OCI-M2 (cell line): Measurements from ENCODE around the gene AGFG2.
A peak's percentile ranks its signal among the peaks of the same experiment; 100 is the strongest.
"Not testable (repeated sequence)": the region's sequence is repeated elsewhere in the genome, so short reads cannot be mapped to it uniquely, and the experiment has no call there.

Experiments
- DNase-seq: peaks from one replicate; lab custom pipeline; 2025; ENCODE audit not compliant: unreplicated experiment; lab: John Stamatoyannopoulos, UW

Gene AGFG2

DNA sequence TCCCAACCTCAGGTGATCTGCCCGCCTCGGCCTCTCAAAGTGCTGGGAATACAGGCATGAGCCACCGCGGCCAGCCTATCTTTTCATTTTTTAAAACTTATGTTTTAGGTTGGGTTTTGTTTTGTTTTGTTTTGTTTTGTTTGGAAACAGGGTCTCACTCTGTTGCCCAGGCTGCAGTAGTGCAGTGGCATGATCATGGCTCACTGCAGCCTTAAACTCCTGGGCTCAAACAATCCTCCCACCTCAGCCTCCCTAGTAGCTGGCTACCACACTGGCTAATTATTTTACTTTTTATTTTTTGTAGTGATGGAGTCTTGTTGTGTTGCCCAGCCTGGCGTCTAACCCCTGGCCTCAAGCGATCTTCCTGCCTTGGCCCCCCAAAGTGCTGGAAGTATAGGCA lies 19.4 kb upstream of the AGFG2 start:
- no peak for DNase-seq

DNA sequence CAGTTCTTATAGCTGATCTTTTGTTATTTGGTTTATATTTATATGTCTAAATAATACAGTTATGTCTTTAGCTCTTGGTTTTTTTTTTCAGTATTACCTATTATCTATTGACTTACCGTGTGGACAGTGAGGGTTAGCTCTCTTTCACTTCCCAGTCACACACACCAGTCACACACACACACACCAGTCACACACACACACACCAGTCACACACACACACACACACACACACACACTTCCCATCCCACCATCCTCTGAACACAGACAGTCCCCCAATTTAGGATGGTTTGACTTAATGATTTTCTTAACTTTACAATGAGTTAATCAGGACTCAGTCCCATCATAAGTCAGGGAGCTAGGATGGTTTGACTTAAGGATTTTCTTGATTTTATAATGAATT lies 18.9 kb upstream of the AGFG2 start:
- no peak for DNase-seq

DNA sequence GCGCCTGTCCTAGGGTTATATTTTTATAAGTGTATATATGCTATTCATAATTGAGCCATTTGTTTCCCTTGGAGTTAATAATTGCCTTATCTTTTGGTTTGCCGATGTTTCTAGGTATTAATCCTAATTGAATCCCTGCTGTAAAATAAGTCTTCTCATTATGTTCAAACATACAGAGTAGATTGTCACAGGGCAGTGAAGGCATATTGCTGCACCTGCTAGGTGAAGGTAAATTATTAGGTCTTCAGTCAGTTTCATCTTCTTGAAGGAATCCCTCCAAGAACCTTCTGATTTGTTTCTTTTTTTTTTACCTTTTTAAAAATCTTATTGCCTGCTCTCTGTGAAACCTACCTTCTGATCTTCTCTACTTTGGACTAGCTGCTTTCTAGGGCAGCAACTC lies 17.9 kb upstream of the AGFG2 start:
- no peak for DNase-seq

DNA sequence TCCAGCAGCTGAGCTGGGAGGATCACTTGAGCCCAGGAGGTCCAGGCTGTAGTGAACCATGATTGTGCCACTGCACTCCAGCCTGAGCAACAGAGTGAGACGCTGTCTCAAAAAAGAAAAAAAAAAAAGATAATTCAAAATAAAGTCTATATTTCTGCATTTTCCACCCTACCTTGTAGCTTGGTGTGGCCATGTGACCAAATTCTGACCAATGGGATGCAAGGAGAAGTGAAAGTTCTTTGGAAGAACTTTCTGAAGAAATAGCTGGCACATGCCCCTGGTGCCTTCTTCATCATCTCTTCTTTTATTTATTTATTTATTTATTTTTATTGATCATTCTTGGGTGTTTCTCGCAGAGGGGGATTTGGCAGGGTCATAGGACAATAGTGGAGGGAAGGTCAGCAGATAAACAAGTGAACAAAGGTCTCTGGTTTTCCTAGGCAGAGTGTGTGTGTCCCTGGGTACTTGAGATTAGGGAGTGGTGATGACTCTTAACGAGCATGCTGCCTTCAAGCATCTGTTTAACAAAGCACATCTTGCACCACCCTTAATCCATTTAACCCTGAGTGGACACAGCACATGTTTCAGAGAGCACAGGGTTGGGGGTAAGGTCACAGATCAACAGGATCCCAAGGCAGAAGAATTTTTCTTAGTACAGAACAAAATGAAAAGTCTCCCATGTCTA lies 17.0 kb upstream of the AGFG2 start:
- DNase-seq, result not testable (repeated sequence)

DNA sequence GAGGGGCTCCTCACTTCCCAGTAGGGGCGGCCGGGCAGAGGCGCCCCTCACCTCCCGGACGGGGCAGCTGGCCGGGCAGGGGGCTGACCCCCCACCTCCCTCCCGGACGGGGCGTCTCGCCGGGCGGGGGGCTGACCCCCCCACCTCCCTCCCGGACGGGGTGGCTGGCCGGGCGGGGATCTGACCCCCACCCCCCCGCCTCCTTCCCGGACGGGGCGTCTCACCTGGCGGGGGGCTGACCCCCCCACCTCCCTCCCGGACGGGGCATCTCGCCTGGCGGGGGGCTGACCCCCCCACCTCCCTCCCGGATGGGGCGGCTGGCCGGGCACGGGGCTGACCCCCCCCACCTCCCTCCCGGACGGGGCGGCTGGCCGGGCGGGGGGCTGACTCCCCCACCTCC lies 15.8 kb upstream of the AGFG2 start:
- not testable (repeated sequence) for DNase-seq

DNA sequence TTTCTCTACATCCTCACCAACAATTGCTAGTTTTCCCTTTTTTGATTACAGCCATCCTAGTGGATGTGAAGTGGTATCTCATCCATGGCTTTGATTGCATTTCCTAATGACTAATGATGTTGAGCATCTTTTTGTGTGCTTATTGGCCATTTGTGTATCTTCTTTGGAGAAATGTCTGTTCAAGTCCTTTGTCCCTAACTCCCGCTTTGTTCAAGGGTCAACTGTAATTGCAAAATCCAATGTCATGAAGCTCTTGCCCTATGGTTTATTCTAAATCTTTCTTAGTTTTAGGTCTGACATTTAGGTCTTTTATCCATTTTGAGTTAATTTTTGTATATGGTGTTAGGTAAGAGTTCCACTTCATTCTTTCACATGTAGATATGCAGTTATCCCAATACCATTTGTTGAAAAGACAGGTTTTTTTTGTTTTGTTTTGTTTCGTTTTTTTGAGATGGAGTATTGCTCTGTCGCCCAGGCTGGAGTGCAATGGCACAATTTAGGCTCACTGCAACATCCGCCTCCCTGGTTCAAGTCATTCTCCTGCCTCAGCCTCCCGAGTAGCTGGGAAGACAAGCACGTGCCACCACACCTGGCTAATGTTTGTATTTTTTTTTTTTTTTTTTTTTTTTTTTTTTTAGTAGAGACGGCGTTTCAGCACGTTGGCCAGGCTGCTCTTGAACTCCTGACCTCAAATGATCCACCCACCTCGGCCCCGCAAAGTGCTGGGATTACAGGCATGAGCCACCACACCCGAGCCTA lies 10.7 kb upstream of the AGFG2 start:
- not testable (repeated sequence) for DNase-seq

DNA sequence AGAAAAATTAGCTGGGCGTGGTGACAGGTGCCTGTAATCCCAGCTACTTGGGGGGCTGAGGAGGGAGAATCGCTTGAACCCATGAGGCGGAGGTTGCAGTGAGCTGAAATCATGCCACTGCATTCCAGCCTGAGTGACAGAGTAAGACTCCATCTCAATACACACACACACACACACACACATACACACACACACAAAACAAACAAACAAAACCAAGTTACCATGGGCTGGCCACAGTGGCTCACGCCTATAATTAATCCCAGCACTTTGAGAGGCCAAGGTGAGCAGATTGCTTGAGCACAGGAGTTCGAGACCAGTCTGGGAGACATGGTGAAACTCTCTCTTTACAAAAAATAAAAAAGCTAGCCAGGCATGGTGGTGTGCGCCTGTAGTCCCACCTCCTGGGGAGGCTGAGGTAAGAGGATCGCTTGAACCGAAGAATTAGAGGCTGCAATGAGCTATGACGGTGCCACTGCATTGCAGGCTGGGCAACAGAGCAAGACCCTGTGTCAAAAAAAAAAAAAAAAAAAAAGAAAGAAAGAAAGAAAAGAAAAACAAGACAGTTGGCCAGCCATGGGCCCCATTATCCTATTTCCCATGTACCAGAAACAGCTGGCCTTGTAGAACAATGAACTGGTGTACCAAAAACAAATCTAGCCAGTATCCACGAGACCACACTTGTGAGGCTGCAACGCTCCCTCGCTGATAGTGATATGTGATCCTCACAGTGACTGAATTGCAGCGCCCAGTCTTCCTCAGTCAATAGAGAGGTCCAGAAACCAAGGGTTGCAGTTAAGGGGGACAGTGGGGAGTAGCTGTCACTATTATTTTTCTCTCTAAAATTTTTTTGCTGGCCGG lies 6.6 kb upstream of the AGFG2 start:
- peak; percentile 21 for DNase-seq

DNA sequence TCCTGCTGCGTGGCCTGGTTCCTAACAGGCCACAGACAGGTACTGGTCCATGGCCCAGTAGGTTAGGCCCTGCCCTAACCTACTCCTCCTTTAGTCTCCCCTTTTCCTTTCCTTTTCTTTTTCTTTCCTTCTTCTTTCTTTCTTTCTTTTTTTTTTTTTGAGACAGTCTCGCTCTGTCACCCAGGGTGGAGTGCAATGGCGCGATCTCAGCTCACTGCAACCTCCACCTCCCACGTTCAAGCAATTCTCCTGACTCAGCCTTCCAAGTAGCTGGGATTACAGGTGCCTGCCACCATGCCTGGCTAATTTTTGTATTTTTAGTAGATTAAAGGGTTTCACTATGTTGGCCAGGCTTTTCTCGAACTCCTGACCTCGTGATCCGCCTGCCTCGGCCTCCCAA lies 3.0 kb upstream of the AGFG2 start:
- not testable (repeated sequence) for DNase-seq

DNA sequence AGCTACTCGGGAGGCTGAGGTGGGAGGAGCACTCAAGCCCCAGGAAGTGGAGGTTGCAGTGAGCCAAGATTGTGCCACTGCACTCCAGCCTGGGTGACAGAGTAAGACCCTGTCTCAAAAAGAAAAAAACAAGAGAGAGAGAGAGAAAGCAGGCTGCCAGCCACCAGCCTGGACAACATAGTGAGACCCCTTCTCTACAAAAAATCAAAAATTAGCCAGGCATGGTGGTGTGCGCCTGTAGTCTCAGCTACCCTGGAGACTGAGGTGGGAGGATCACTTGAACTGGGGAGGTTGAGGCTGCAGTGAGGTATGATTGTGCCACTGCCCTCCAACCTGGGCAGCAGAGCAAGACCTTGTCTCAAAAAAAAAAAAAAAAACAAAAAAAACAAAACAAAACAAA lies 2.3 kb upstream of the AGFG2 start:
- not testable (repeated sequence) for DNase-seq

DNA sequence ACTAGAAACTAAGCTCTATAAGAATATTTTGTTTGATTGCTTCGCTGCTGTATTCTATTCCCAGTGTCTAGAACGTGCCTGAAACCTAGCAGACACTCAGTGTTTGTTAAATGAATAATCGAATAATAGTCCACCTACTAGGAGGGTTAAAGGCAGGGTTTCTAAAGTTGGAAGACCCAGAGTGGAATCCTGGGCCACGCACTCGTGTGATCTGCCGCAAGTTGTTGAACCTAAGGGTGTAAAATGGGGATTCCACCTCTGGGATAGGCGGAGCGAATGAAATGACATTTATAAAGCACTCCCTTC lies 702 bp upstream of the AGFG2 start:
- DNase-seq, result no peak

DNA sequence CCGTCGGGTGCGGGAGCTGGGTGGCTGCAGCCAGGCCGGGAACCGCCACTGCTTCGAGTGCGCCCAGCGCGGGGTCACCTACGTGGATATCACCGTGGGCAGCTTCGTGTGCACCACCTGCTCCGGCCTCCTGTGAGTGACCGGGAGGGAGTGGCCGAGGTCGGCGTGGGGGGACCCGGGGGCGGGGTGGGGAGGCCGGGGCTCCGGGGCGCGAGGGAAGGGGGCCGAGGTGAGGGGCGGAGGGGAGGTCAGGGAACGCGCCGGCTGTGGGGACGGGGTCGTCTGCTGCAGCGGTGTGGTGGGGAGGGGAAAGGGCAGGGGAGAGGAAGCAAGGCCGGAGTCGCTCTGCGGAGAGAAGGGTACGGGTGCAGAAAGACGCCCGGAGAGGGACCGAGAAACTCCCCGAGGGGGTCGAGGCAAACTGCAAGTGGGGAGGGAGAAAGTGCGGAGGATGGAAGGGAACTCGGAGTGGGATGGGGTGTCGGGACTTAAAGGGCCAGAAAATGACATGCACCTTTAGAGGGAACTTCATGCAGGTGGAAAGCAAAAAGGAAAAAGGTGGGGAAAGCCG lies 518 bp downstream of the AGFG2 start:
- DNase-seq, result no peak

DNA sequence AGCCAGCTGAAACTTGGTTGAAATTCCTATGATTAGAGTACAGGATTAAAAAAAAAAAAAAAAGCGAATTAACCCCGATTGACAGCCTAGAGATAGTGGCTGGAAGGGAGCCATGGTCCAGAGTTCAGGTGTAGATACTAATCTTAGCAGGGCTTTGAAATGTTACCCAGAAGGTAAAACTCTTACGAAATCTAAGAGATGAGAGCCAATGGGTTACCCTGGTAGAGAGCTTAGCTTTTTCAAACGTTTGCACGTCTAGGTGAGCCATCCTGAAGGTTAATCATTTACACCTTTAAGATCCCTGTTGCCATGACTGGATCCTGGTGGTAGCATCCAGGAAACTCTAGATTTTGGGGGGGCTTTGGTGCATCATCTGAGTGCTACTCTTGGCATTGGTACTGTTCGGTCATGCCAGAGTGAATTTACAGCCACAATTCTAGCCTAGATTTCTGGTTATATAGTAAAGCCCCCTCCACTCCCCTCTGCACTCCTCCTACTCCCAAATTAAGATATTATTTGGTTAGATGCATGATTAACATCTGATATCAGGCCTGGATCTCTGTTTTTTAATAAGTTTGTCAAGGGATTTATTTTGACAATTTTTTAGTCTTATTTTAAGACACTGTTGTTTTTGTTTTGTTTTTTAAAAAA lies 1.2 kb downstream of the AGFG2 start:
- no peak for DNase-seq

DNA sequence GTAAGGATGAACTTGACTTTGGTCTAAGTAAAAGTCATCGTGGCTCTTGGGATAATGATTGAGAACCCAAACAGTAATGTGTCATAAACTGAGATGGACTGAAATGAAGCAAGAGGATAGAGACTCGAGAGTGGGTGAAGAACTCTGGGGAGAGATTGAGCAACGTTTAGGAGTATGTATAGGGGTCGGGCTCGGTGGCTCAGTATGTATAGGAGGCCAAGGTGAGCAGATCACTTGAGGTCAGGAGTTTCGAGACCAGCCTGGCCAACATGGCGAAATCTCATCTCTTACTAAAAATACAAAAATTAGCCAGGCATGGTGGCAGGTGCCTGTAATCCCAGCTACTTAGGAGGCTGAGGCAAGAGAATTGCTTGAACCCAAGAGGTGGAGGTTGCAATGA lies 2.3 kb downstream of the AGFG2 start:
- DNase-seq, result not testable (repeated sequence)

DNA sequence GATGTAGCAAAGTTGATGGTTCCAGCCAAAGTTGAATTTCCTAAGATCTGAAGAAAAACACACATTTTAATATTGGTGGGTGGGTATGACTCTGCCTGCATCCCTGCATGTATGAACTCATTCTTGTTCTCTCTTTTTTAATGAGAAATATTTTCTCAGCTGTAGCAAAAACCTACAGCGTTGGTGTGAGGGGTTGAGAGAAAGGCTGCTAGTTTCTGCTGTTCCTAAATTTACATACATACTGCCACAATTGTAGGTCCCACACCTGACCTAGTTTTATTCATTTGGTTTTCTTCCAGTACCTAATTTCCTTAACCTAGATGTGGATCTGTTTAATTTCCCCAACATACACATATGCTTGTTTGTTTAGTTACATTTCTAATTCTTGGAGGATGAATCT lies 4.6 kb downstream of the AGFG2 start:
- no peak for DNase-seq

DNA sequence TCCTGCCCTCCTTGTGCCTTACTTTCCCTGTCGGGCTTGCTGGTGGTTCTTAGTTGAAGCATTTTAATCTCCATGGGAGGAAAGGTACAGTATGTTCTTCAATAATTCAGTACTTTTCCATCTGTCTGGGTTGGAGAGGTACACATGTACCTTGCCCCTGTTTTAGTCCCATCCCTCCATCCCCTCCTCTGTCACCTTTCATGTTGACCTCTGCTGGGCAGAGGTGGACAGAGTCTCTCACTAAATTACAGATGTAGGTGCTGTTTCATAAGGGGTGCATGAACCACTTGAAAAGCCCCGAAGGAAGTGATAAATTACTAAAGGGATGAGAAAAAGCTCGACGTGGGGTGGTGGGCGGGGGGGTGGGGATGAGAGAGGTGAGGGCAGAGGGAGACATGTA lies 5.4 kb downstream of the AGFG2 start:
- no peak for DNase-seq

DNA sequence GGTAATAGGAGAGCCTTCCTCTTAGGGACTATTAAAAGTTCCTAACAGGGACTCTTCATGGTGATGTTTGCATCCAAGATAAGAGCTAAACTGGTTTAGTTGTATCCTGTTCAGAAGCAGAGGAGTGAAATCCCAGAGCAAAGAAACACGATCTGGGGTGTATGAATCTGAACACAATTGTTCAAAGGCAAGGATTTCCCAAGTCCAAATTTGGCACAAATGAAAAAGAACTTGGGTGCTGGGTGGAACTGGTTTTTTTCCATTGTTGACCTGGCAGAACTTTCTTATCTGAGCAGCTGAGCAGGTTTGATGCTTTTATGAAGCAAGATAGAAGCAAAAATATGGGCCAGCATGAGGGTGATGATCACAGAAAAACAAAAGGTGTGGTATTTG lies 6.0 kb downstream of the AGFG2 start:
- DNase-seq, result no peak

DNA sequence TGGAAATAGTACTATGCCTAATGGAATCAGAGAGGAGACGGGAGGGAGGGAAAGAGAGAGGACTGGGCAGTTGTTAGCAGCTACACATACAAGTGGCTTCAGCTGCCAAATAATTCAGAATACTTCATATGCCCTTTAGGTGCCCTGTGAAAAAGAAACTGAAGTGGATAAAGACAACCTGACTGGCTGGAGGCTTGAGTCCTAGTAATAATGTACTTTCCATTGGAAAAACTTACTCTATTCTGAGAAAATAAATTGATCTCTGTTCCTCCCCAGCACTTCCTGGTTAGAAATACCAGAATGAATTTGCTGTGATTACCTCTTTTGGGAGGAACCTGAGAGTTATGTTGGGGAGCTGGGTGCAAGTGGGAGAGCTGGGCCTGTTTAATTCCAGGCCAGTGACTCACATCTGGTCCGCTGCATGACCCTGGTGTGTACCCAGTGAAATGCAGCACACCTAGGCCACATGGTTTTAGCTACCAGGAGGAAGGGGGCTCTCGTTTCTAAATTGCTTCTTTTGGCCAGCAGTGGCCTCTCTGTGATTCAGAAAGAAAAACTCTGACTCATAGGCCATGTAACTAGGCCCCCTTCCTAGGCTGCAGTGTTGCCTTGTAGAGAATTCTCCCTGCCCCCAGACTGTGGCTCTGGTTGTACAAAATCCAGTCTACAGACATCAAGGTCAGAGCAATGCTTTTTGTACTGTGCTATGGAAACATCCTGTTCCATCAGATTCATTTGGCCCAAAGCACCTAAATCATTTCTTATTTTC lies 6.5 kb downstream of the AGFG2 start:
- DNase-seq, result no peak

DNA sequence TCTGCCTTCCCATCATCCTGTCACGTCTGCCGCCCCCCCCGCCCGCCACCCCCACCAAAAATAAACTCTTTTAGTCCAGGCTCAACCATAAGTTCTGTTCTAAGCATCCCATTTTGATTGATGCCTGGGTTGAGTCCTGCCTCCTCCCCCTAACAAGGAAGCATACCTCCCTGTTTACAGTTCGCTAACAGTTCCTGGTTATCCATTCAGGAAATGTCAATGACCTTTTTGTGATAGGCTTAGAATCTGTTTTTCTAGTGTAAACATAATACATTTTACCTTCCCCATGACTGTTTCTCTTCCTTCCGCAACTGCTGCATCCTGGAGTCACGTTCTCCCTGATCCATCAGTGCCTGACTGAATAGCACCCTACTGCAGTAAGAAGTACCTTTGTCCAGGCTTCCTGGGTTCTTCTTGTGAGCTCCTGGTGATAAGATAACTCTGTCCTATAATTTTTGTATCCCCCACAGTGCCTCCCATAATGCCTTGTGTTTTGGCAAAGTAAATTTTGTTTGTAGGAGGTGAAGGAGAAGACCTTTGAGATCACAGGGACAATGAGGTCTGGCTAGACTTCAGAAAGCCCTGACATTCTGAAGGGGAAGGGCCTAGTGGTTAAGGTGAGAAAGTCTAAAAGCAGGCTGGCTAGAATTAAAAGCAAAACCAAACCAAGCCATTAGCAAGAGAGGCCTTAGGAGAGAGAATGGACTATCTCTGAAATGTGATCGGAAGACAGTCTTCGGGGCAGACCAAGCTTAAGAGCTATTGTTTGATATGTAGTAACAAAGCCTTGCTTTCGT lies 7.3 kb downstream of the AGFG2 start:
- no peak for DNase-seq

DNA sequence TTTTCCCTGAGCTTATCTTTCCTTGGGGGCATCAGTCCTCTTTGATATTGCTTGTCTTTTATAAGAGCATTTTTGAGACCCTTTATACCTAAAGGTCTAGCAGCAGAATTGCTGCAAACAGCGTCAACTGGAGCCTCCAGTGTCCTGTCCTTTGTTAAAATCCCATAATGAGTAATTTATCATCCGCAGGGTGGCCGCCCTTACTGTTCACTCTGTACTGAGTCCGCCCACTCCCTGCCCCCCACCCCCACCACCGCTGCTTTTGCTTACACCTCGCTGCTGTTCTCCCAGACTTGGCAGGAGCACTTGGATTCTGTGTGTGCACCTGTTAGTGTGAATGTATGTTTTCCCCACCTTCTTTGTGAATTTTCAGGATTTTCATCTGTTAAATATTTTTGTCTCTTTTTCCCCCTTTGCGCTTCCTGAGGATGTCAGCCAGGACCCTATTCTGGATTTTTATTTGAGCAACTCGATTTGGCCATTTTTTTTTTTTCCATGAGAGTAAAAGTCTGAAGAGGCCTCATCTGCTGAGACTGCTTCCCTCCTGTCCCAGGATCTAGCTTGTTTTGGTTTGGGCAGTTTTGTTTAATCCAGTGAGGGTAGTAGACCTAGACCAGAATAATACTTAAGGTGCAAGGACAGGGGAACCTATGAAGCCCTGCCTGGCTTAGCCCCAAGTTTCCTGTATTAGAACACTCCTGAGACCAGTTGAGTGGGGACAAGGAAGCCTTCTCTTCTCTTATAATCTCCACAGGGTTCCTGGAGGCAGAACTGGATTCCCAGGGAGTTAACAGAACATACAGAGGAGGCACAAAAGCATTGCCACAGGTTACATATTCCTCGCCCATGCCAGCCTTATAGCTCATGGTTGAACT lies 8.2 kb downstream of the AGFG2 start:
- DNase-seq, result no peak
